Choroid plexus epithelial cell (primary cell): ENCODE measurements around the gene LEKR1.

ENCODE experiments used
- DNase-seq: peaks from one replicate; pipeline ENCODE4 v3.0.0-alpha.2; 2010; ENCODE audit warnings: low read depth
- H3K4me3 ChIP-seq: 2 replicates; pipeline ENCODE4 v1.5.1; 2011; ENCODE audit warnings: low read depth, mild to moderate bottlenecking, control low read depth, low read length, moderate library complexity
- CTCF ChIP-seq: conservative IDR thresholded peaks from 2 replicates; pipeline ENCODE4 v1.5.1; 2011; ENCODE audit warnings: low read depth, mild to moderate bottlenecking, control low read depth, inconsistent platforms, low read length, moderate library complexity

LEKR1 gene

DNA sequence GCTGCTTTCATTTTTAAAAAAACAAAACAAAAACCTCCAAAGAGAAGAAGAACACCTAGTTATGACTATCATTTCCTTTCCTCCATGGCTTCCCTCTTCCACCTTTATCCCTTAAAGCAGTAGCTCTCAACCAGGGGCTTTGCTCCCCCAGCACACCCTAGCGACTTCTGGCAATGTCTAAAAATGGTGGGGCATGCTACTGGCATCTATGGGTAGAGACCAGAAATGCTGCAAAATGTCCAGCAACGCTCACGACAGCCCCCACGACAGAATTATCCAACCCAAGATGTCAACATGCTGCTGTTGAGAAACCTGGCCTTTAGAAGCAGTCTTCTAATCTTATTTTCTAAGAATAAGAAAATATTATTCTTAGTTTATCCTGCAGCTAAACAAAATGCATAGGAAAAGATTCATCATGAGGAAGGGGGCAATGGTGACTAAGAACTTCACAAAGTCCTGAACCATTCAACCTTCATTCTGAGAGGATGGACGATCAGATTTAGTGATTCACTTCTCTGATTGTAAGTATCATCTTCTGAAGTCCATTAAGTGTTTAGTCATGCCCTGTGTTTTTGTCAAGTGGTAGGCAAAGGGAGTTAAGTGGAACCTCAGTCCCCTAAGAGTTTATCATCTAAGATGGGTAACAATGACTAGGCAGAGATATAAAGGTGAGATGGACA lies 252.1 kb downstream of the LEKR1 start:
- no peak for TF ChIP-seq CTCF
- H3K4me3 ChIP-seq, result no peak overlapping the region
- DNase-seq, result no peak

DNA sequence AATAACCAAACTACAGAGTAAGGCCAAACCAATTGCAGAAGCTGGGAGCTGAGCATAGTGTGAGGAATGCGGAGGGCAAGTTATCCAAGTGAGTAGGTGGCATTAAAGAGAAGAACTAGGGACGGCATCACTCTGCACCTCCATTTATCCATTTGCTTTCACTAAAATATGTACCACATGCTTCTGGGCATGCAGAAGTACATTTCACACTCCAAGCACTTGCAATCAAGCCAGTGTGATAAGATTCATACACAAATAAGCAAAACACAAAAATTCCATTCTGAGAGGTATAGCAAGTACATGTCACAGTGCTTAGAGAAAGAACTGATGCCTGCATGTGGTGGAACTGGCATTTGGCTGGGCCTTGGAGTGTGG lies 252.6 kb downstream of the LEKR1 start:
- no peak overlapping the region for H3K4me3 ChIP-seq
- TF ChIP-seq CTCF, result no peak
- DNase-seq, result no peak

DNA sequence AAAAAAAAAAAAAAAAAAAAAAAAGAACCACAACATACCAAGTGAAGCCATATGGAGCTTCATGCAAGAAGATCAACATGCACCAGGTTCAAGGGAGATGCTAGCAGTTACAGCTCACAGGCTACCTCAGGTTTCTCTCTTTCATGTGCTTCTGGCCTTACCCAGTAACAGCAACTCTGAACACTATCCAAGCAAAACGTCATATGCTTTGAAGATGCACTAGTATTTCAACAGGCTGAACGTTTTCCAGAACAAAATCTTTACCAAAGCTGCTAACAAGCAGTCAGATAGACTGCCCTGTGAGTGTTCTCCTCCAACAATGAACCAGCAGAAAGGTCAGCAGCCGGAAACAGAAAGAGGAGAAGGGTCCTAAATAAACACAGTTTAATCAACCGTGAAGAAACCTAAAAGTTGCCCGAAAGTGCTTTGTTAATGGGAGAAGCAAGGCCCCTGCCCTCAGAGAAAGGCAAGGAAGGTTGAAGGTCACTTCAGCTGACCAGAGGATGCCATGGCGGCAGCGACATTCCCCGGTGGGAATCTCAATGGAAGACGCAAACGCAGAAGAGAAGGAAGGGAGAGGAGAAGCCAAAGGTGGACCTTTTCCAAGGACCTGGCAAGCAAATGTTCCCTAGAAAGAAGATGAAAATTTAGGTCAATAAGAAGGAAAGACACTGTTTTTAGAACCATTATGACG lies 253.7 kb downstream of the LEKR1 start:
- DNase-seq, result peak; percentile 36
- no peak for TF ChIP-seq CTCF
- H3K4me3 ChIP-seq, result no peak overlapping the region

DNA sequence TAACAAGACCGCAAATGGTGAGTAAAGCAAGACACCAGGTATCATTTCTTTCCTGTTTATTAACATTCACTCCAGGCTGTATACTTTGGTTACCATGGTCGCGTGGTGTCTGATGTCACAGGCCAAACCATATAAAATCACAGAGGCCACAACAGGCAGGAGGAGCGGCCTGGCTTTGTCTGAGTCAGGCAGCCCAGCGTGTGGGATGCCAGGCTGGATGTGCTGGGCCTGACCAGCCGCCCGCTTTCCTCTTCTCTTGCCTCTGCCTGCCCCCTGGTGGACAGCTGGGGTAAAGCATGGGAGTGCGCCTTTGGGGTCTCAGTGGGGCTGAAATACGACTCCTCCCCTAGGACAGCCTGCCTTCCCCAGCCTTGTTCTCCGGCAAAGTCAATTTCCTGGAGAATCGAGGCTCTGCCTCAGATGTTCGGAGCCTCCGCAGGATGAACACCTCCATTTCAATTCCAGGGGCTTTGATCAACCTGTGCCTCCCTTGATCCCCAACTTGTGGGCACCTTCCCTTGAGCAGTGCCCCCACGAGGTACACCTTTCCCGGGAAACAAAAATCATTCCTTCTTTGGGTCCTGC lies 255.6 kb downstream of the LEKR1 start:
- peak; percentile 95 for DNase-seq
- TF ChIP-seq CTCF, result peak; percentile 97
- peak overlapping the region; percentile 9 for H3K4me3 ChIP-seq

GRCh38 chr3:157082305-157082982 lies 256.3 kb downstream of the LEKR1 start:
- TF ChIP-seq CTCF, result no peak
- DNase-seq, result peak; percentile 61
- no peak overlapping the region for H3K4me3 ChIP-seq

DNA sequence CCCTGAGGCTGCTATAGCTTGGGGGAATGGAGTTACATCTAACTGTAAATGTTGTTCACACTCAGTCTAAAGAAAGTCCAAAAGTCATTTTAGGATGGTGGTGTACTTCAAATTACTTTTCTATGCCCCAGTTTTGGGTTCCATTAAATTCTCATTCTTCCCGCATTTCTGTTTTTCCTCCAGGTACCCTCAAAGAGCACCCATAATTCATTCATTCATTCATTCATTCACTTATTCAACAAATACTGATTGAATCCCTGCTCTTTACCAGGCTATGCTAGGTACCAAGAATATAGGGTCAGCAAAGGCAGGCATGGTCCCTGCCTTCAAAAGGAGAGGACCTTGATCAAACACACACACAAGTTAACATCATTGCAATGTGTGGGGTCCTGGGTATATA lies 257.7 kb downstream of the LEKR1 start:
- no peak for TF ChIP-seq CTCF
- no peak overlapping the region for H3K4me3 ChIP-seq
- DNase-seq, result no peak
